Fibroblast of mammary gland (primary cell): ENCODE results near the gene TRMT11.
"Not testable (repeated sequence)": the region's sequence is repeated elsewhere in the genome, so short reads cannot be mapped to it uniquely, and the experiment has no call there.

ENCODE experiments used
- DNase-seq: peaks from one replicate; pipeline ENCODE4 v3.0.0-alpha.2; 2010; ENCODE audit warnings: low read depth
- H3K4me3 ChIP-seq: 2 replicates; pipeline ENCODE4 v1.5.1; 2011; ENCODE audit warnings: low read depth, mild to moderate bottlenecking, low read length, moderate library complexity; ENCODE audit not compliant: control insufficient read depth
- CTCF ChIP-seq: conservative IDR thresholded peaks from 2 replicates; pipeline ENCODE4 v1.5.1; 2011; ENCODE audit warnings: low read depth, low read length, inconsistent platforms; ENCODE audit not compliant: control insufficient read depth, insufficient read depth

The TRMT11 gene

GRCh38 chr6:126051791-126052190, 65.5 kb downstream of the TRMT11 start:
- no peak for TF ChIP-seq CTCF
- no peak overlapping the region for H3K4me3 ChIP-seq
- DNase-seq = peak; percentile 23

GRCh38 chr6:126052485-126052884, 66.1 kb downstream of the TRMT11 start:
- no peak for DNase-seq
- TF ChIP-seq CTCF = no peak
- no peak overlapping the region for H3K4me3 ChIP-seq

- no peak overlapping the region for H3K4me3 ChIP-seq
- peak; percentile 42 for DNase-seq
- TF ChIP-seq CTCF = no peak
These were observed 67.9 kb downstream of the TRMT11 start for GRCh38 chr6:126054258-126054702.

GRCh38 chr6:126054802-126055201, 68.5 kb downstream of the TRMT11 start:
- H3K4me3 ChIP-seq = no peak overlapping the region
- no peak for TF ChIP-seq CTCF
- no peak for DNase-seq

GRCh38 chr6:126055449-126055848, 69.1 kb downstream of the TRMT11 start:
- no peak for DNase-seq
- no peak for TF ChIP-seq CTCF
- H3K4me3 ChIP-seq = no peak overlapping the region

- H3K4me3 ChIP-seq = no peak overlapping the region
- no peak for DNase-seq
- TF ChIP-seq CTCF = no peak
These were observed 70.1 kb downstream of the TRMT11 start for GRCh38 chr6:126056355-126057004.

DNA sequence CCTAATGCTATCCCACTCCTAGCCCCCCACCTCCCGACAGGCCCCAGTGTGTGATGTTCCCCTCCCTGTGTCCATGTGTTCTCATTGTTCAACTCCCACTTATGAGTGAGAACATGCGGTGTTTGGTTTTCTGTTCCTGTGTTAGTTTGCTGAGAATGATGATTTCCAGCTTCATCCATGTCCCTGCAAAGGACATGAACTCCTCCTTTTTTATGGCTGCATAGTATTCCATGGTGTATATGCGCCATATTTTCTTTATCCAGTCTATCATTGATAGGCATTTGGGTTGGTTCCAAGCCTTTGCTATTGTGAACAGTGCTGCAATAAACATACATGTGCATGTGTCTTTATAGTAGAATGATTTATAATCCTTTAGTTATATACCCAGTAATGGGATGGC, 71.7 kb downstream of the TRMT11 start:
- H3K4me3 ChIP-seq, DNase-seq: not testable (repeated sequence)
